Bone marrow (tissue), 2 donors: ENCODE measurements around the gene ITGBL1.
"Not testable (repeated sequence)": the region's sequence is repeated elsewhere in the genome, so short reads cannot be mapped to it uniquely, and the experiment has no call there.

Experiments
- DNase-seq, 2 donors: peaks; one replicate each; lab custom pipeline; 2025; lab: John Stamatoyannopoulos, UW

Gene ITGBL1

GRCh38 chr13:101512650-101513049 is 60.2 kb downstream of the ITGBL1 start:
- DNase-seq = no peak

- DNase-seq = no peak
These were observed 61.6 kb downstream of the ITGBL1 start for GRCh38 chr13:101514100-101514499.

- no peak for DNase-seq
These were observed 62.3 kb downstream of the ITGBL1 start for GRCh38 chr13:101514695-101515275.

DNA sequence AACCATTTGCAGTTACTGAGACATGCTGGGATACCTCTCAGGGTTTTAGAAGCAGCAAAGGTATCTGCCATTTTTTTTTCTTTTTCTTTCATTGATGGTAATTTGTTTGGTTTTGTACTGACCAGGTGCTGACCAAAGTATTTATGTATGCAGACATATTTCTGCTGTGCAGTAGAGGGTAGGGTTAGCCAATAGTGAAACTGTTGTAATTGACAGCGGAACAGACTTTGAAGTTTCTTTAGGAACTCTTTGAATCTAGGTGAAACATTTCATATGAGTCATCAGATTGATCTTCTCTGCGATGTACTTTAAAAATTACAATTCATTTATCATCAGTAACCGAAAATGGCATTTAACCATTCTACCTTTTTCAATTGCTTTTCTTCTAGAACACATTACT is 63.0 kb downstream of the ITGBL1 start:
- no peak for DNase-seq

GRCh38 chr13:101516262-101516661 is 63.8 kb downstream of the ITGBL1 start:
- DNase-seq = no peak

GRCh38 chr13:101520672-101521071 is 68.2 kb downstream of the ITGBL1 start:
- peak in 1 of 2 donors; percentile 21 for DNase-seq

- DNase-seq = no peak
These were observed 68.9 kb downstream of the ITGBL1 start for GRCh38 chr13:101521371-101521770.

- no peak for DNase-seq
These were observed 70.1 kb downstream of the ITGBL1 start for GRCh38 chr13:101522607-101523006.

- no peak for DNase-seq
These were observed 71.0 kb downstream of the ITGBL1 start for GRCh38 chr13:101523154-101524131.

GRCh38 chr13:101527130-101527529 is 74.7 kb downstream of the ITGBL1 start:
- DNase-seq = no peak

GRCh38 chr13:101529422-101529821 is 76.9 kb downstream of the ITGBL1 start:
- no peak for DNase-seq

GRCh38 chr13:101530293-101530692 is 77.8 kb downstream of the ITGBL1 start:
- DNase-seq = no peak

DNA sequence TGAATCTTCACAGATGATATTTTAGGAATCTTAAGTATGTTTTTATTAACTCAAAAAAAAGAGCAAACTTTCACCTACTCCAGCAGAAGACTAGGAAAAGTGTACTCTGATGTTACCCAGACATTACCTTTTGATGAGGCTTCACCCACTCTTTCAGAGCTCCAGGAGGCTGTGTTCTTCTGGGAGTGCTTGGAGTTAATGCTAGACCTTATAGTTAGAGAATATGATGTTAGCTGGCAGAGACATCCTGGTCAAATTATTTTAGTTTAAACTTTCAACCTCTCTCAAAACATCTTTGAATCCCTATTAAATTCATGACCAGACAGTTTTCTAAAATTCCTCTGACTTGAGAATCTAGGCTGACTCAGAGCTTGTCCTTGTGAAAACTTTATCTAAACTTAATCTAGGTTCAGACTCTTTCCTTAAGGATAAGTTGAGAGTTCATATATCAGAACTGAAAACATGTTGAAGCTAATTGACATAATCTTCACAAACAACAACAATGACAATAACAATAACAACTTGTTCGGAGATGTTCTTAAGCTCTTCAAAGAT is 82.8 kb downstream of the ITGBL1 start:
- DNase-seq = no peak

- no peak for DNase-seq
These were observed 83.6 kb downstream of the ITGBL1 start for GRCh38 chr13:101536079-101536478.

DNA sequence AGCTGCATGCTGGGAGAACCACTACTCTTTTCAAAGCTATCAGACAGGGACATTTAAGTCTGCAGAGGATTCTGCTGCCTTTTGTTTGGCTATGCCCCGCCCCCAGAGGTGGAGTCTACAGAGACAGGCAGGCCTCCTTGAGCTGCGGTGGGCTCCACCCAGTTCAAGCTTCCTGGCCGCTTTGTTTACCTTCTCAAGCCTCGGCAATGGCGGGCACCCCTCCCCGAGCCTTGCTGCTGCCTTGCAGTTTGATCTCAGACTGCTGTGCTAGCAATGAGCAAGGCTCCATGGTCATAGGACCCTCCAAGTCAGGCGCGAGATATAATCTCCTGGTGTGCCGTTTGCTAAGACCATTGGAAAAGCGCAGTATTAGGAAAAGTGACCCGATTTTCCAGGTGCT is 92.1 kb downstream of the ITGBL1 start:
- not testable (repeated sequence) for DNase-seq

GRCh38 chr13:101544979-101545378 is 92.5 kb downstream of the ITGBL1 start:
- DNase-seq = no peak

DNA sequence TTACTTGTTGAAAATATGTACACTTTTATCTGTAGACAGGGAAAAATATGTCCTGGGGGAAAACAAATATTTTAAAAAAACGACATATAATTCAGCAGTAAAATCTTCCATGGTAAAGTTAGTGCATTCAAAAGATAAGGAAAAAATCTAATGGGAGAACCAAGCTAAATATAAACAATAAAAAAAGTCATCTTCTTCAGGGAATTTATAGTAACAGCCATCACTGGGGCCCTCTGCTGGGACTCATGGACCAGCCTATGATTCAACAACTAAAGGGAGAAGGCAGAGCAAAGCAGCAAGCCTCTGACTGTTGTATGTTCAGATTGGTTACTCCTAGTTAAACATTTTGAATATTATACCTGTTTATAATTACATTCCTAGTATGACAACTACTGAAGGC is 93.0 kb downstream of the ITGBL1 start:
- DNase-seq = no peak

GRCh38 chr13:101552286-101552685 is 99.8 kb downstream of the ITGBL1 start:
- no peak for DNase-seq

- DNase-seq = no peak
These were observed 100.3 kb downstream of the ITGBL1 start for GRCh38 chr13:101552786-101553185.

DNA sequence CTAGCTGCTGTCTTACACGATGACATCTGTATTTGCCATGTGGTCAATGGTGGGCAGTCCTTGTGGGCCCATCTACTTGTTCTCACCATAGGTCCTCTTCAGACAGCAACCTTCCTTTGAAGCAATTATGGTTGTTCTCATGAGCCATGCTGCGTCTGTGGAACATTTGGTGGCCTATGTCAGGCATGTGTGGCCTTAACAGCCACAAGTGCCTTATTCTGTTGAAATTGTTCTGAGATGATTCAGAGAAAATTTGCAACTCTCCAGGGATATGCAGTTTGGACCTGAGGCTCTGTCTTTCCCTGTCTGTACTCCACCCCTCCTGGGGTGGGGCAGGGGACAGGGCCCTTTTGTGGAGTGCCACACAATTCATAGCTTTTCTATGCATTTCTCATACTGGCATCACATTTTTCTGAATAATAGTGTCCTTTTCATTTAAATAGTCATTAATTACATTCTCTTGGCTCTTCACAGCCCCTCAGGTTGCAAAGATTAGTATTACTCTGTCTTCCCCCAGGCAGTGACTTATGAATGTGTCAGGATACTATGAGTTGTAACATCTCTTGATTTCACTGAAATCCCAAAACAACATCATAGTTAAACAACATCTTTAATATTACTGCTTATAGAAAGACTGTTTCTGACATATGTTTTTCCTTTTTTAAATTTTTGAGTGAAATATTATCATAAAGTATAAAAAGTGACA is 102.1 kb downstream of the ITGBL1 start:
- no peak for DNase-seq

DNA sequence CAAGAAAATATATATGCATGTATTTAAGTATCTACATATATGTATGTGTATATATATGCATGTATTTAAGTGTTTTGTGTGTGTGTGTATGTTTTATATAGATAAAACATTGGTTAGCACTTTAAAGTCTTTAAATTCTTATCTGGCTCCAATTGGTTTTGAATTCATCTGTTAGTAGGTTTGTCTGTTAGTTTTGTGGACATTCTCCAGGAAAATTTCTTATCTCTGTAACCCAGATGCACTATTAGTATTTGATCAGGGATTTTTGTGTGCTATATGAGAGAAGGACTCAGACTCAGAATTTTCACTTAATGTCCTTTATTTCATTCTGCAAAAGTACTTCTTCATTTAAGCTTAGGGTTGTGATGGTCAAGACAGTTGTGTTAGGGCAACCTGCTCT is 103.1 kb downstream of the ITGBL1 start:
- no peak for DNase-seq

- no peak for DNase-seq
These were observed 104.2 kb downstream of the ITGBL1 start for GRCh38 chr13:101556676-101557123.
